Measurements from ENCODE around the gene USP20.

Gene USP20

DNA sequence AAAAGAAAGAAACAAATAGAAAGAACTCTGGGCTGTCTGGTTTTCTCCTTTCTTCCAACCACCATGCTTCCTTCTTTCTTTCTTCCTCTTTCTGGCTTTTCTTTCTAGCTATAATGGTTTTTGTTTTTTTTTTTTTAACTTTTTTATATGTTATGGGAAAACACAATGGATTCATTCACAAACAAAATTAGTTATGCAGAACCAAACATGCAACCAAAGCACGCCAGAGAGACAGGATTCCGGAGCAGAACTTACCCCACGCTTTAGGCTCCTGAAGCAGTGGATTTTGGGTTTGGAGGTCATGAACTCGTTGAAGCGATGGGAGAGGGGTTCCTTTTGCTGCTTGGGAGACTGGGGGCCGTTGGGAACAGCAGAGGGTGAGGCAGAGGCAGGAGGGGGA, 88.3 kb downstream of the USP20 start:
- H3K79me2 ChIP-seq (ENCODE audit: insufficient read depth, low read length), result no peaks in the 10 kb centered on the region

DNA sequence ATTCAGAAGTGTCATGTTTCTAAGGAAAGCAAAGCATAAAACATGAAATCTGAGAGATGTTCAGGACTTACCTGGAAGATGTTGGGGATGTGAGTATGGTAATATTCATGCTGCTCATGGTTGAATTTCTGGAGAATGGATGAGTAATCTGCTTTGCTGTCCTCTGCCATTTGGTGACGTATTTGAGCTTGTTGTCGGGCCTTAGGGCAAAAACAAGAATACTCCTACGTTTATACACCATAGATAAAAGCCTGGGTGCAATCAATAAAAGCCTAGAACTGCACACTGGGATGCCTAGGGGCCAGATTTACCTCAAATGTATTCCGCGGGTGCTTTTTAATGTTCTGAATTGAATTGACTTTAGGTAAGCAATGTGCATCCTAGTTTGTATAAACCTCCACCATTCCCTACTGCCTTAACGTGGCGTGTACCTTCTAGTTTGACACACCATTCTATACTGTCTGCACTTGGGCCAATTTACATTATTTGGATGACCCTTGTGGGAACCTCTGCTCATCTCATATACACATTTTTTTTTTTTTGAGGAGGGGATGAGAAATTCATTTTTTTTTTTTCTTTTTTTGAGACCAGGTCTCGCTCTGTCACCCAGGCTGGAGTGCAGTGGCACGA, 94.4 kb downstream of the USP20 start:
- Histone ChIP-seq H3K79me2 (ENCODE audit: insufficient read depth, low read length) (no peaks in the 10 kb centered on the region), H3K36me3 (ENCODE audit: insufficient read depth, low read length) (no peaks in the 10 kb centered on the region), H4K20me1 (ENCODE audit: insufficient read depth, low read length) (no peaks in the 10 kb centered on the region), H2AFZ (ENCODE audit: low read length) (no peak overlapping the region), H3K4me3 (ENCODE audit: low read depth, low read length, poor library complexity, severe bottlenecking) (no peak overlapping the region), H3K9me3 (ENCODE audit: low read length) (no peaks in the 10 kb centered on the region), H3K4me1 (ENCODE audit: insufficient read depth, low read length, severe bottlenecking) (no peaks in the 10 kb centered on the region), H3K27ac (ENCODE audit: low read depth, low read length, poor library complexity, severe bottlenecking) (no peak overlapping the region), H3K27me3 (ENCODE audit: insufficient read depth, low read length) (no peaks in the 10 kb centered on the region), H3K4me2 (ENCODE audit: low read length) (no peak overlapping the region), H3K9ac (ENCODE audit: low read length) (no peak overlapping the region), H3K9me2 (ENCODE audit: low read depth, low read length) (no peaks in the 10 kb centered on the region), H3F3A (ENCODE audit: insufficient read depth, low read length) (no peaks in the 10 kb centered on the region)
- no peak for TF ChIP-seq EZH2 (IDR thresholded peaks at IDR 0.05; ENCODE audit: borderline replicate concordance, low read length)
- TF ChIP-seq, protein P1, sequence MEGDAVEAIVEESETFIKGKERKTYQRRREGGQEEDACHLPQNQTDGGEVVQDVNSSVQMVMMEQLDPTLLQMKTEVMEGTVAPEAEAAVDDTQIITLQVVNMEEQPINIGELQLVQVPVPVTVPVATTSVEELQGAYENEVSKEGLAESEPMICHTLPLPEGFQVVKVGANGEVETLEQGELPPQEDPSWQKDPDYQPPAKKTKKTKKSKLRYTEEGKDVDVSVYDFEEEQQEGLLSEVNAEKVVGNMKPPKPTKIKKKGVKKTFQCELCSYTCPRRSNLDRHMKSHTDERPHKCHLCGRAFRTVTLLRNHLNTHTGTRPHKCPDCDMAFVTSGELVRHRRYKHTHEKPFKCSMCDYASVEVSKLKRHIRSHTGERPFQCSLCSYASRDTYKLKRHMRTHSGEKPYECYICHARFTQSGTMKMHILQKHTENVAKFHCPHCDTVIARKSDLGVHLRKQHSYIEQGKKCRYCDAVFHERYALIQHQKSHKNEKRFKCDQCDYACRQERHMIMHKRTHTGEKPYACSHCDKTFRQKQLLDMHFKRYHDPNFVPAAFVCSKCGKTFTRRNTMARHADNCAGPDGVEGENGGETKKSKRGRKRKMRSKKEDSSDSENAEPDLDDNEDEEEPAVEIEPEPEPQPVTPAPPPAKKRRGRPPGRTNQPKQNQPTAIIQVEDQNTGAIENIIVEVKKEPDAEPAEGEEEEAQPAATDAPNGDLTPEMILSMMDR (IDR thresholded peaks at IDR 0.05; ENCODE audit: low read length), result 0 out of 2 replicates have a peak, but pooled peaks have one; percentile 4

More for the DNA sequence above, 88.3 kb downstream of the USP20 start:
- Histone ChIP-seq H3K4me1 (ENCODE audit: insufficient read depth, low read length, severe bottlenecking) (no peaks in the 10 kb centered on the region), H3K36me3 (ENCODE audit: insufficient read depth, low read length) (no peaks in the 10 kb centered on the region), H2AFZ (ENCODE audit: low read length) (no peak overlapping the region), H3K27ac (ENCODE audit: low read depth, low read length, poor library complexity, severe bottlenecking) (no peak overlapping the region), H3K4me3 (ENCODE audit: low read depth, low read length, poor library complexity, severe bottlenecking) (no peak overlapping the region), H3K27me3 (ENCODE audit: insufficient read depth, low read length) (no peaks in the 10 kb centered on the region), H4K20me1 (ENCODE audit: insufficient read depth, low read length) (no peaks in the 10 kb centered on the region), H3K4me2 (ENCODE audit: low read length) (no peak overlapping the region), H3F3A (ENCODE audit: insufficient read depth, low read length) (no peaks in the 10 kb centered on the region), H3K9me3 (ENCODE audit: low read length) (no peaks in the 10 kb centered on the region), H3K9ac (ENCODE audit: low read length) (no peak overlapping the region), H3K9me2 (ENCODE audit: low read depth, low read length) (no peaks in the 10 kb centered on the region)
- TF ChIP-seq EZH2 (IDR thresholded peaks at IDR 0.05; ENCODE audit: borderline replicate concordance, low read length), result no peak
- TF ChIP-seq, protein P1 (IDR thresholded peaks at IDR 0.05; ENCODE audit: low read length), result no peak

DNA sequence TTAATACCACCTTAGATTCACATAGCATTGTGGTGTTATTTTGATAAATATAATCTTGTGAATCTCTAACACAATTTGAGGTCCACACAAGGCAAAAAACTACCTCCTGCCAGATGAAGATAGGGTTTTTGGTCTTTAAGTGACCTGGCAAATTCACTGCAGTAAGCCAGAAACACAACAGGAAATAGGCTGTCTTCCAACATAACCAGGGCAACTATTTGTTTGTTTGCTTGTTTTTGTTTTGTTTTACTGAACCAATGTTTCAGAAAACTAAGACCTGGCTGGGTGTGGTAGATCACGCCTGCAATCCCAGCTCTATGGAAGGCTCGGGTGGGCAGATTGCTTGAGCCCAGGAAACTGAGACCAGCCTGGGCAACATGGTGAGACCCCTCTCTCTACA, 95.5 kb downstream of the USP20 start:
- no peaks in the 10 kb centered on the region for H3K4me1 ChIP-seq (ENCODE audit: insufficient read depth, low read length, severe bottlenecking)
- no peaks in the 10 kb centered on the region for H3K36me3 ChIP-seq (ENCODE audit: insufficient read depth, low read length)
- H3K4me3 ChIP-seq (ENCODE audit: low read depth, low read length, poor library complexity, severe bottlenecking), result no peak overlapping the region
- no peak overlapping the region for H3K27ac ChIP-seq (ENCODE audit: low read depth, low read length, poor library complexity, severe bottlenecking)
- H3K9me2 ChIP-seq (ENCODE audit: low read depth, low read length), result no peaks in the 10 kb centered on the region
- no peaks in the 10 kb centered on the region for H3K9me3 ChIP-seq (ENCODE audit: low read length)
- no peak for TF ChIP-seq EZH2 (IDR thresholded peaks at IDR 0.05; ENCODE audit: borderline replicate concordance, low read length)
- TF ChIP-seq, protein P1 (IDR thresholded peaks at IDR 0.05; ENCODE audit: low read length), result no peak
- H3K27me3 ChIP-seq (ENCODE audit: insufficient read depth, low read length), result no peaks in the 10 kb centered on the region
- H3K79me2 ChIP-seq (ENCODE audit: insufficient read depth, low read length), result no peaks in the 10 kb centered on the region
- no peak overlapping the region for H3K4me2 ChIP-seq (ENCODE audit: low read length)
- H3F3A ChIP-seq (ENCODE audit: insufficient read depth, low read length), result no peaks in the 10 kb centered on the region
- H2AFZ ChIP-seq (ENCODE audit: low read length), result no peak overlapping the region
- no peak overlapping the region for H3K9ac ChIP-seq (ENCODE audit: low read length)
- no peaks in the 10 kb centered on the region for H4K20me1 ChIP-seq (ENCODE audit: insufficient read depth, low read length)

Data from OCI-LY1 (cell line).